Measurements from ENCODE around the gene TSPO.

Gene TSPO

GRCh38 chr22:43157874-43158546, 6.7 kb downstream of the TSPO start:
- Histone ChIP-seq H3K9me2 (replicated peaks; ENCODE audit: insufficient read depth, low read length) (no peaks in the 10 kb centered on the region), H3K4me1 (ENCODE audit: low read length) (no peaks in the 10 kb centered on the region), H2AFZ (ENCODE audit: low read length) (no peak overlapping the region), H3K27me3 (replicated peaks; ENCODE audit: insufficient read depth, low read length) (no peaks in the 10 kb centered on the region), H3K9ac (ENCODE audit: low read length) (no peak overlapping the region), H3K4me2 (ENCODE audit: low read depth, low read length) (no peak overlapping the region), H3K36me3 (replicated peaks; ENCODE audit: insufficient read depth, low read length) (no peaks in the 10 kb centered on the region), H3K79me2 (ENCODE audit: low read length) (no peaks in the 10 kb centered on the region), H3K4me3 (ENCODE audit: low read length) (no peak overlapping the region), H3K9me3 (replicated peaks; ENCODE audit: insufficient read depth, low read length) (no peaks in the 10 kb centered on the region), H4K20me1 (ENCODE audit: insufficient read depth, low read length) (no peaks in the 10 kb centered on the region), H3K27ac (ENCODE audit: low read length) (no peak overlapping the region), H3F3A (ENCODE audit: insufficient read depth, low read length) (no peaks in the 10 kb centered on the region)
- no peak for TF ChIP-seq EZH2 (optimal IDR thresholded peaks at IDR 0.05; ENCODE audit: low read depth, low read length)
- no peak for TF ChIP-seq EZH2phosphoT487 (IDR thresholded peaks at IDR 0.05; ENCODE audit: low read length)
- DNase-seq, result no peak

GRCh38 chr22:43158778-43159483, 7.6 kb downstream of the TSPO start:
- H4K20me1 ChIP-seq (ENCODE audit: insufficient read depth, low read length), result no peaks in the 10 kb centered on the region
- no peak for TF ChIP-seq EZH2phosphoT487 (IDR thresholded peaks at IDR 0.05; ENCODE audit: low read length)
- TF ChIP-seq EZH2 (optimal IDR thresholded peaks at IDR 0.05; ENCODE audit: low read depth, low read length), result no peak
- TF ChIP-seq CTCF (IDR thresholded peaks at IDR 0.05; ENCODE audit: low read length), result no peak

GRCh38 chr22:43159484-43160178, 8.3 kb downstream of the TSPO start:
- H4K20me1 ChIP-seq (ENCODE audit: insufficient read depth, low read length), result no peaks in the 10 kb centered on the region
- DNase-seq, result no peak

More at GRCh38 chr22:43158778-43159483, 7.6 kb downstream of the TSPO start:
- no peaks in the 10 kb centered on the region for H3K4me1 ChIP-seq (ENCODE audit: low read length)
- H3K36me3 ChIP-seq (replicated peaks; ENCODE audit: insufficient read depth, low read length), result no peaks in the 10 kb centered on the region
- no peaks in the 10 kb centered on the region for H3K9me2 ChIP-seq (replicated peaks; ENCODE audit: insufficient read depth, low read length)
- no peaks in the 10 kb centered on the region for H3K9me3 ChIP-seq (replicated peaks; ENCODE audit: insufficient read depth, low read length)
- no peak overlapping the region for H3K4me2 ChIP-seq (ENCODE audit: low read depth, low read length)
- no peak overlapping the region for H3K9ac ChIP-seq (ENCODE audit: low read length)
- H3F3A ChIP-seq (ENCODE audit: insufficient read depth, low read length), result no peaks in the 10 kb centered on the region
- H3K79me2 ChIP-seq (ENCODE audit: low read length), result no peaks in the 10 kb centered on the region
- no peak overlapping the region for H3K27ac ChIP-seq (ENCODE audit: low read length)
- H3K4me3 ChIP-seq (ENCODE audit: low read length), result no peak overlapping the region
- no peak overlapping the region for H2AFZ ChIP-seq (ENCODE audit: low read length)
- no peaks in the 10 kb centered on the region for H3K27me3 ChIP-seq (replicated peaks; ENCODE audit: insufficient read depth, low read length)
- DNase-seq, result no peak

More at GRCh38 chr22:43159484-43160178, 8.3 kb downstream of the TSPO start:
- Histone ChIP-seq H3K9me3 (replicated peaks; ENCODE audit: insufficient read depth, low read length) (no peaks in the 10 kb centered on the region), H3K36me3 (replicated peaks; ENCODE audit: insufficient read depth, low read length) (no peaks in the 10 kb centered on the region), H3K4me1 (ENCODE audit: low read length) (no peaks in the 10 kb centered on the region), H3K4me2 (ENCODE audit: low read depth, low read length) (no peak overlapping the region), H3K9ac (ENCODE audit: low read length) (no peak overlapping the region), H3K4me3 (ENCODE audit: low read length) (no peak overlapping the region), H3K27me3 (replicated peaks; ENCODE audit: insufficient read depth, low read length) (no peaks in the 10 kb centered on the region), H3F3A (ENCODE audit: insufficient read depth, low read length) (no peaks in the 10 kb centered on the region), H3K27ac (ENCODE audit: low read length) (no peak overlapping the region), H3K9me2 (replicated peaks; ENCODE audit: insufficient read depth, low read length) (no peaks in the 10 kb centered on the region), H3K79me2 (ENCODE audit: low read length) (no peaks in the 10 kb centered on the region), H2AFZ (ENCODE audit: low read length) (no peak overlapping the region)
- TF ChIP-seq EZH2 (optimal IDR thresholded peaks at IDR 0.05; ENCODE audit: low read depth, low read length), result no peak
- peak; percentile 21 for TF ChIP-seq CTCF (IDR thresholded peaks at IDR 0.05; ENCODE audit: low read length)
